GM18909 (cell line): ENCODE results near the gene APBA1.
A peak's percentile ranks its signal among the peaks of the same experiment; 100 is the strongest.

Source experiments
- ATAC-seq: cut with Tn5 transposase; IDR thresholded peaks from one replicate; pipeline ENCODE4 v1.9.1; 2021; ENCODE audit warnings: mild to moderate bottlenecking; ENCODE audit not compliant: unreplicated experiment, poor library complexity

The APBA1 gene

DNA sequence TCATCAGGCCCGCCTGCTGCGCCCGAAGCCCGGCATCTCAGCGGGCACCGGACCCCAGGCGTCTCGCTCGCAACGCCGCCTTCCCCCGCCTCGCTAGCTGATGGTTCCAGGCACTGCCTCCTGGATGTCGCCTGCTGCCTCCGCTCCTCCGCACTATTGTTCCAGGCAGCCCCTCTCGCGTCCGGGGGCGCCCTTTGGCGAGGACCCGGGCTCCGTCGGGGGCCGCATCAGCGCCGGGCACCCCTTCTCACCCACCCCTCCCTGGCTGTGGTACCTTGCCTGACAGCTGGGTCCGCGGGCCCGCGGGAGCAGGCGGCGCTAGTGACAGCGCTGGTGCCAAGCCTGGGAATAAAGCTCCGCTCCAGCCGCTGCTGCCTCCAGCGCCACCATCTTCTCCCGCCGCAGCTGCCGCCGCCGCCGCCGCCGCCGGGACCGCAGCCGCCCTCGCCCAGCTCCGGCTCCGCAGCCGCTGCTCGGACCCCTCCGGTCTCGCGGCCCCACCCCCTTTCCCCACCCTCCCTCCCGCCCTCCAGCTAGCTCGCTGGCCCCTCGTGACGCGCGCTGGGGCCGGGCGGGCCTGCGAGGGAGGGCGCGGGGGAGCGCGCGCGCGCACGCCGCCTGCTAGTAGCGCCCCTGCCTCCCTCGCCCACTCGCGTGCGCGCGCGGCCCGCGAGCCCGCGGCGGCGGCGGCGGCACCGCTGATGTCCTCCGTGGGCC is at the start of gene APBA1:
APBA1 (minus strand) TSS at position 493 of the 717 bp plus-strand sequence.
- peak; percentile 39 for ATAC-seq

- ATAC-seq, result no peak
Measured at GRCh38 chr9:69719983-69720382, 47.8 kb upstream of the APBA1 start.

- ATAC-seq, result no peak
Measured at GRCh38 chr9:69719367-69719766, 47.2 kb upstream of the APBA1 start.

DNA sequence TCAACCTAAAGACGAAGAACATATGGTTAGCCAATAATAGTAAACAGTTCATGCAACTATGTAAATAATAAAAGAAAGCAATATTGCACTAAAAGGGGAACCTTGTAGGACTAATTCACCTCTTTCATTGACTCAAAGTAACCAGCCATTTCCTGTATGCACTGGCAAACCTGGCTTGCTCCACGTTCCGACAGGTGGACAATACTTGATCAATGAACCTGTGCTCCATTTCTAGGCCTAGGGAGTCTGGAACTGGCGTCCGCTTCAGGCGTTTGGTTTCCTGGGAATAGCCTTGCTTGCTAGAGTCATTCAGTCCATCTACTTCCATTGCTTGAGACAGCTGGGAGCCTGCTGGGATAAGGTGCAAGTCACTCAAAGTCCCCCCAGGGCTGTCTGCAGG is 46.0 kb upstream of the APBA1 start:
- no peak for ATAC-seq

GRCh38 chr9:69715825-69716224 is 43.7 kb upstream of the APBA1 start:
- ATAC-seq, result no peak

- ATAC-seq, result no peak
Measured at GRCh38 chr9:69715096-69715495, 42.9 kb upstream of the APBA1 start.

GRCh38 chr9:69697475-69697874 is 25.3 kb upstream of the APBA1 start:
- ATAC-seq, result no peak

DNA sequence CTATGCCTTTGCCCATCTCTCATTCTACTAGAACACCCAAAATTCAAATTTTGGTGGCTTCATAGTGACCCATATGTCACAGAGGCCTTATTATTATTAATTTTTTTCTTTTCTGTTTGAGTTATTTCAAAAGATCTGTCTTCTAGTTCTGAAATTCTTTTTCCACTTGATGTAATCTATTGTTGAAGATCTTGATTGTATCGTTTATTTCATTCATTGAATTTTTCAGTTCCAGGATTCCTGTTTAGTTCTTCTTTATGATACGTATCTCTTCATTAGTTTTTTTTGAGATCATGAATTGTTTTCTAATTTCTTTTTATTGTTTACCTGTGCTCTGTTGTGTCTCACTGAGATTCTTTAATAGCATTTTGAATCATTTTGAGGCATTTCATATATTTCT is 24.6 kb upstream of the APBA1 start:
- no peak for ATAC-seq

- no peak for ATAC-seq
Measured at GRCh38 chr9:69689991-69690538, 17.9 kb upstream of the APBA1 start.

GRCh38 chr9:69683927-69684326 is 11.8 kb upstream of the APBA1 start:
- no peak for ATAC-seq

GRCh38 chr9:69678843-69679538 is 6.8 kb upstream of the APBA1 start:
- ATAC-seq, result no peak

DNA sequence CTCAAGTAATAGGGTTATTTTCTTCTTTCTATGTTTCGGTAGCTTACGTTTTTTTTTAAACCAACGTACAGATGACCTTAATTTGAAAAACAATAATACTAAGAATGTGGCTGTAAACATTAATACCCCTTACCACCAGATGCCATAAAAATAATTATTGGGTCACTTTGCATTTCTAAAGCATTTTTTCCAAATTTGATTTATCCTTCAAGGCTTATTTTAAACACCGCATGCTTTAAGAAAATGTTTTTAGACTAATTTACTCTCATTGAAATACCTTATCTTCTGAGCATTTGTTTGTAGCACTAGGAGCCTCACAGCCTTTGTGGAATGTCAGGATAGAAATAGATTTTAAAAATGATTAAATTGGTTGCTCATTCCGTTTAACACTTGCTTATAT is 5.8 kb upstream of the APBA1 start:
- ATAC-seq, result no peak

- ATAC-seq, result no peak
Measured at GRCh38 chr9:69675563-69675962, 3.4 kb upstream of the APBA1 start.

GRCh38 chr9:69674716-69675438 is 2.7 kb upstream of the APBA1 start:
- ATAC-seq, result no peak

- ATAC-seq, result no peak
Measured at GRCh38 chr9:69674112-69674685, 2.0 kb upstream of the APBA1 start.

- no peak for ATAC-seq
Measured at GRCh38 chr9:69673311-69673640, 1.1 kb upstream of the APBA1 start.

DNA sequence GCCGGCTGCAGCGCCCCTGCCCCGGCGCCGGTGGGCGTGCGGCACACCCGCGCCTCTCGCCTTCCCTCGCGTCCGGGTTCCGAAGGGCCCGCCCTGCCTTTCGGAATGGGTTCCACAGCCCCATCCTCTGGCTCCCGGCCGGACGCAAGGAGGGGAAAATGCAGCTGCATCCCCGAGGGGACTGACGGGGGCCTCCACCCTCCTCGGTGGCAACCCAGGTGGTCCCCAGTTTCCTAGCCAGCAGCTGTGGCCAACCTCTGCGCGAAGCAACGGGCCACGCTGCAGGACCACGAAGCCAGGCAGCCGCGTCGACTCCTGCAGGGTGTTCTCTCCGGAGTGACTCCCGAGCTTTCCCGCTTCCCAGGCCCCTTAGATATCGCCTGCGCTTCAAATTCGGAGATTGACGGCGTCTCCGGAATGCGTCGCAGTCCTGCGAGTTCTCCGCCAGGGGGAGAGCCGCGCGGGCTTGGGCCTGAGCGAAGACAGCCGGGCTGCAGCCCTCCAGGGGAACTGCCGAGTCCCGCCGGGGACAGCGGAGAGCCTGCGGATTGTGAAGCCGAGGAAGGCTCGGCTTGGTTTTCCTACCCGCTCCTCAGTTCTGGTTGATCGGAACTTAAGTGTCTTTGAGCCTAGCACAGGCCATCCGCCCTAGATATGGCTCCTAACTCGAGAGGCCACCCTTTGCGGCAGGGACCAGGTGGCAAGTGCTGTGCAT is 582 bp upstream of the APBA1 start:
- peak; percentile 96 for ATAC-seq

- ATAC-seq, result no peak
Measured at GRCh38 chr9:69671311-69671878, 776 bp downstream of the APBA1 start.

DNA sequence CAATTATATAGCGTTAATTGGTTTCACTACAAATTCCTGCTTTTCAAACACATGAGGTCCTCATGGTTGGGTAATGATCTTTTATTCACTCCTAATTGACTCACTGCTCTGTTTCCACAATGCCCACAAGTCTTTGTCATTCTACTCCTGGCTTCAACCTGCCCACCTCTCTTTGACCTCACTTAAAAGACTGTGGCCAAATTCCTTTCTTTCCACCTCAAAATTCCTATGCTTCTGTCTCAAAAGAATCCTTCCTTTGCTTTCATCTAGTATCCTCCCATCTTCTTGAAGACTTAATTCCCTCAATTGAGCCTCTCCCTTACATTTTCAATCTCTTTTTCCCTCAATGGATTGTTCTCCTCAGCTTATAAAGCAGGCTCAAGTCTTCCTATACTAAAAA is 4.9 kb downstream of the APBA1 start:
- ATAC-seq, result no peak

DNA sequence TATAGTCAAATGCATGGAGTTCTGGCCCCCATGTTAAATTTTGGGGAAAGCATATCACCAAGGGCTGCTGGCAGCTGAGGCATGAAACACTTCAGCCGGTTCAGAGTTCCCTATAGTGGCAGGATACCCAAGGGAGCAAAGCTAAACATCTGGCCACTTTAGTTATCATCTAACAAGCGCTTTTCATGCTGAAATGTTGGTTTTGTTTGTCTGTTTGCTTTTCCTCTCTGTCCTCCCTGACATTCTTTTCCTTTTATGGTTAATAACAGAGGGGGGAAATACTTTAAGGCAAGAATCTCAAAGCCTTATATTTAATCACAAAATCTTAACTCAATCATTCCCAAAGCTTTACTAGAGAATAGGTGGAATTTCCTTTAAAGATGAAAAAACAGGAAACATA is 11.9 kb downstream of the APBA1 start:
- no peak for ATAC-seq
